Stomach (tissue), 4 donors: ENCODE results near the gene SGCA.

Experiments
- CTCF ChIP-seq, 7 experiments: fragments of 450-650 bp in 4 of 7; fragments of 200-600 bp in 3 of 7; sonication (generic) in 3 of 7; IDR thresholded peaks; one replicate each; pipeline ENCODE4 v1.5.1; 2016 to 2019; ENCODE audit warnings: antibody characterized with exemption in 7 of 7, control low read depth in 2 of 7, mild to moderate bottlenecking in 1 of 7
- POLR2AphosphoS5 ChIP-seq, 3 donors: sonication (generic); formaldehyde crosslinking; IDR thresholded peaks; one replicate each; pipeline ENCODE4 v1.6.1; 2016; ENCODE audit warnings: antibody characterized with exemption in 3 of 3

- TF ChIP-seq POLR2AphosphoS5 (IDR thresholded peaks at IDR 0.05) (no peak), CTCF (IDR thresholded peaks at IDR 0.05) (no peak)
Measured at GRCh38 chr17:50188921-50189549, 23.2 kb downstream of the SGCA start.
